NCI-H128 (cell line): ENCODE results near the gene SLC30A9.

Experiments
- DNase-seq: peaks from one replicate; lab custom pipeline; 2025; ENCODE audit not compliant: unreplicated experiment; lab: John Stamatoyannopoulos, UW

The SLC30A9 gene

DNA sequence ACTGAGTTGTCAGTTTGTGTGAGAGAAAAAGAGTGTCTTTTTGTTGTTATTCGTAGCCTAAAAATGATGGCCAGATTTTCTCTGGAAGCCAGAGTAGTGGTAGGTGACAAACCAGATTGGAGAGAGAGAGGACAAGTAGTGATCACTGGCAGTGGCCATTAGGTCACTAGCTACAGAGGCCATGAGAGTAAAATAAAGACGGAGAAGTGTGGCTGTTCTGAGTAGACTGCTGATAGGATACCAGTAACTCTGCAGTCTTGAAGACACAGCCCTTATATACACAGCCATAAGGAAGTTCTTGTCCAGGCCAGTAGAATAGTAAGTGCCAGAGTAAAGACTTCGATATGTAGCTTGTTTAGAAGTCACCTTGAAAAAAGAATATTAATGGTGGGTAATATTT lies 7.7 kb downstream of the SLC30A9 start:
- no peak for DNase-seq

DNA sequence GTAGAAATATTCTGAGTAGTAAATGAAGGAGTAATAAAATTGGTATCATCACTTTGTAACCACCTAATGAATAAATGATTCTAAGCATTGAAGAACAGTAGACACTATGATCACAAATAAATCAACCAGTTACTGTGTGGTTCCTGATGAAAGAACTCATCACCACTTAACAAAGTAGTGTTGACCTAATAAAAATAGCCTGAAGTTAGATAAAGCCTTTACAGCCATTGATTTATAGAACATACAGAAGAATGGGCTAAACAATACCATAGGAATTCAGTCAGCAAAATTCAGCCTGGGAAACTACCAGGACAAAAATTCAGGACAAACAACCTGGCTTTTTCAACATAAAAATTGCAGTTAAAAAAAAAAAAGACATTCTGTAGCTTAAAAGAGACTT lies 9.0 kb downstream of the SLC30A9 start:
- DNase-seq = no peak

DNA sequence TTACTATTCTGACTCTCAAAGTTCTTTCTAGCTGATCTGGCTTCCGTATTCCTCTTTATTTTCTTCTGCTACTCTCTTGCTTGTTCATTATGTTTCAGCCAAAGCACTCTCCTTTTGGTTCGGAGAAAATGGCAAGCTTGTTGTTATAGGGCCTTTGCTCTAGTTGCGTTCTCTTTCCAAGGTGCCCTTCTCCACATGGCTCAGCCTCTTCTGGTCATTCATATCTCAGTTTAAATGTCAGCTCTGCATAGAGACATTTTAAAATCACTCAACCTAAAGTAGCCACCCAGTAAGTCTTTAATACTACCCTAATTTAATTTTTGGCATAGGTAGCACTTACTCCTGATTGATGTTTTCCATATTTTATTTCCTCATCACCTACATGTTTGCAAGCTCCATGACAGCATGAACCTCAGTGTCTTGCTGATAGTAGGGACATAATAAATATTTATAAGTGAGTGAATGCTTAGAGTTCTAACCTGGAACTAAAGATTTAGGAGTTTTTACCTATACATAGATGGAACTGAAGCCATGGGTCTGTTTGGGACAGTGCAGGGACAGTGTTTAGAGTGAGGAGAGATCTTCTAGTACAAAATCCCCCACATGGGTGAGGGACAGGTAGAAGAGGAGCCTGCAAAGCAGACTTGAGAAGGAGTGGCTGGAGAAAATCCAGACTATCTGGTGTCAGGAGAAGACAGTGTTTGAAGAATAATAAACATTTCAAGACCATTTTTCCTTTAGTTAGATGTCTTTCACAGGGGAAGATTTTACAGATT lies 17.9 kb downstream of the SLC30A9 start:
- DNase-seq = no peak

DNA sequence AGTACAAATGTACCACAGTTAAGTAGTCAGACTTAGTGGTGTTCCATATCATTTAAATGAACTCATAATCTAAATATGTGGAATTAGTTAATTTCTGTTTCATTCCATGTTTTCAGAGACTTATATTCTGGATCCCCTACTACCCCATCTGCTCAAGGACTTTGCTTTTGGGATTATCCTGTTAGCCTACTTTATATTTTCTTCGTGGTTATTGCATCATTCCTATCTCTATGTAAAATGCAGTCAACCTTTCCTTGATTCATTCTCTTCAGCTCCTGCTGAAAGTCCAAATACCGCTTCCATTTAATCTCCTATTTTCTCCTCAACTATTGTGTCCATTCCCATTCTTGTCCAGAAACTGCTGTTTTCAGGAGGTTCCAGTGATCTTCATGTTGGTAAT lies 25.1 kb downstream of the SLC30A9 start:
- no peak for DNase-seq

DNA sequence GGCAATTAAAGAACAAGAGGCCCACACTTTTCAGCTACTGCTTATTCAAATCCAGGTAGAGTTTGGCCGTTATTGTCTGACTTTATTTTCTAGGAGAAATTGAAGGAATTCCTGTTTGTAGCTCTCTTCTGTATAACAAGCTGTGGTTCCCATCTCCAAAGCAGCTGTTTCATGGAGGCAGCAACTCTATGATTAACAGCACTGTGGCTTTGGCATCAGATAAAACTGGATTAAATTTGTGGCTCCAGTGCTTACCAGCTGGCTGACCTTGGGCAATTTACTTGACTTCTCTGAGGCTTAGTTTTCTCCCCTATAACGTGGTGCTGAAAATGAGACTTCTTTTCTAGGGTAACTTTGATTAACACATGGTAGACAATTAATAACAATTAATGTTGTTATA lies 28.1 kb downstream of the SLC30A9 start:
- DNase-seq = no peak

DNA sequence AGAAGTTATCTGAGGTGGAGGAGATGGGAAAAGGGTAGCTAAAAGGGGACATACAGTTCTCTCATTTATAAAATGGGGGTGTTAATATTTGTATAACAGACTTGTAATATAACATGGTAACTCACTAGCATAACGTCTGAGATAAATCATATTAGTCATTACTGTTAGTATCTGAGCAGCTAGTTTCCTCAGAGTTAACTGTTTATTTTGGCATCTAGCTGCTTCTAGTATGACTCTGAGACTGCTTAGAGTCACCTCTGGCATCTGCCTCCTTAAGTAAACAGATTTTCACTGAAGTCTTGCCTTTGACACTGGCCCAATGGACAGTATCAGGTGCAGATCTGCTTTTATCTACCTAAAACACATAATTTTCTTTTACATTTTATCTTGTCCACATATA lies 58.1 kb downstream of the SLC30A9 start:
- DNase-seq = no peak

DNA sequence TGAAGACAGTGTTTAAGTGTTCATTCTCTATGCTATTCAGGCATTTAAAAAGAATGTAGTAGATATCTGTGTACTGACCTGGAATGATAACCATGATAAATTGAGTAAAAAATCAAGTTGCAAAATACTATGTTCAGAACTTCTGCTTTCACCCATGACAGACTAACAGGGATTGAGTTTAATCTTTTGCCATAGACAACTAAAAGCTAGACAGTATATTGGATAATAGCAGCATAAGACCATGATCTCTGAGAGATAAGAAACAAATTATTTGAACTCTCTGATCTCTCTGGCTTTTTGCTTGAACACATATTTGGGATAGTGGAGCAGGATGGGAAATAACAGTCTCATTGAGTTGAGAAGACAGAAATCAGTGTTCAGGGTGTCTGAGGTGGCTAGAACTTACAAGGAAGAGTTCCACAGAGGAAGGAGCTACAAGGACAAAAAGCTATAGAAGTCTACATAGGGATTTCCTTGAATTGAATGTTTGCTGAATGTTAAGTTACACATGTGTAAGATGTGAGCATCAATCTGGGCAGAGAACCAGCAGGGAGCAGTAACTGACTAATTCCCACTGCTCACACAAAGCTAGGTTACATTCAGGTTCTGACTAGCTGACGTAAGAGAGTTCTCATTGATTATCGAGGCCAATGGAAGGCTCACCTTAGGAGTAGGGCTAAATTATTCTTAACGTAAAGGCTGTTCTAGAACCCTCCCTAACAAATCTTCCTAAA lies 60.4 kb downstream of the SLC30A9 start:
- no peak for DNase-seq

DNA sequence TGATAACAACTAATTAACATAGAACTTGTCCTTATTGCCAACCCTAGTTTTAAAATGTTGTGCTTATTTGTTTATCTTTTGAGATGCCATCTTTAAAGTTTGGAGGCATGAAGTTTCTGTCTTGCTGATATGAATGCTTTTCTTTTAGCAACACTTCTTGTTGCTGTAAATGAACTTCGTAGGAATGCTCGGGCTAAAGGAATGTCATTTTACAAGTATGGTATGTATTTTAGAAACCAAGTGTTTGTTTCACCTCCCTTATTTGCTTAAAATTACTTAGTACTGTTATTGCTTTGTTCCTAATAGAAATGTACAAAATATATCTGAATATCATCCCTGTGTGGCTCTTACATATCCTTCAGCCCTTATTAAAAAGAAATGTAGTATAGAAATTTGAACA lies 76.1 kb downstream of the SLC30A9 start:
- no peak for DNase-seq

DNA sequence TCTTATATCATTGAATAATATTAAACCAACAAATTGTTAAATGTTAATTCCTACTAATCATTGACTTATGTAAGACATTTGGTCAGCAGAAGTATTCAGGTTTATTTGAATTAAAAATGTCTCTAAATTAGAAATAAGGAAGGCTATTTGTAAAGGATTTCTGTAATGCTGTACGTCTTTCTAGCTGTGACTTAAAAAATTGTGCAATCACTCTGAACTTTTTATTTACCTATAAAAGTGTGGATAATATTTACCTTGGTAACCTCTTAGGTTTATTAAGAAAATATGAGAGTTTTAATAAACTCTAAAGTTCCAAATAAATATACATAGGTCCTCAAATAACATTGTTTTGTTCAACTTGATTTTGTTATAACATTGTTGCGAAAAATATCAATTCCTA lies 76.9 kb downstream of the SLC30A9 start:
- no peak for DNase-seq

DNA sequence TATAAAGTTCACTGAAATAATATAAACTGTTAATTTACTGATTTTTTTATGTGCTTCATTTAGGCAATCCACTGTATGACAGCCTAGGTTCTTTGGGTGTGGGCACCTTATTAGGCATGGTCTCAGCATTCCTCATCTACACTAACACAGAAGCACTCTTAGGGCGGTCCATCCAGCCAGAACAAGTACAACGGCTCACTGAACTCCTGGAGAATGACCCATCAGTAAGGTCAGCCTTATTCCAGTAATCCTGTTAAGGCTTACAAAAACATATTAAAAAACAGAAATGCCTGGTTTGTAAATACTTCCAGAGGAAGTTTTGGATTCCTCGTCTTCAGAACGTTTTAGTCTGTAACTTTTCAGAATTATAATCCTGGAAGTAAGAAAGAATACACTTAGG lies 80.1 kb downstream of the SLC30A9 start:
- no peak for DNase-seq

DNA sequence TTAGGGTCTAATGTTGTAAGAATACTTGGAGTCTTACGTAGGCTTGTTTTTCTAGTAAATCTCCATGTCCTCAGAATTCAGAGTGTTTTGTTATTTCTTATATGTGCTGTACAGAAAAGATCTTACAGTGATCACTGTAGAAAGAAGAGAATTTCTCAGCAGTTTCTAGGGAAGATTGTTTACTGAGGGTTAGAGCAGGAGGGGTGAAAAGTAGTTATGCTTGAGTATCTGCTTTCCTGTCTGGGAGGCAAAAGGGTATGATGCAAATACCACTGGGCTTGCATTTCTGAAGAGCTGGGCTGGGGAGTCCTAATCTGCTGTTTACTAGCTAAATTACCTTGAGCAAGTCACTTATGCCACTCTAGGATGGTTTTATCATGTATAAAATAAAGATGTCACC lies 84.0 kb downstream of the SLC30A9 start:
- DNase-seq = no peak

DNA sequence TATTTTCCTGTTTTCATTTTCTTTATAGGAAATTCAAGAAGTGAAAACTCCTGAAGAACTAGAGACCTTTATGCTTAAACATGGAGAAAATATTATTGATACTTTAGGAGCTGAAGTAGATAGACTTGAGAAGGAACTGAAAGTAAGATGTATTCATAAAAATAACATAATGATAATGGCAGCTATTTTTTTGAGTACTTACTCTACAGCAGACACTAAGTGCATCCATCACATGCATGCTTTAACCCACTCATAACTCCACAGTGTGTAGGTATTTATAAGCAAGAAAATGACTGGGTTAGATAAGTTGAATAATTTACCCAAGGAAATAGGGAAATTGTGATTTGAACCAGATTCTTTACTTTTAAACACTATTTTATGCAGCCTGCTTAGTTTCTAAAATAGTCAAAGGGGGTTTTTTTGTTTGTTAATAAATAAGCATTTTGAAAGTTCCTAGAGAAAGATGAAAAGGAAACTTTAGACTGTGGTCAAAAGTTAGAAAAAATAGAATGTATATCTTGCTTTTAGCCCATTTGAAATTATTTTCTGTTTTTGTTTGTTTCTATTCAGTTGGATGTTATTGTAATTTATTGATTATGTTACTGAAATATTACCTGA lies 88.0 kb downstream of the SLC30A9 start:
- DNase-seq = no peak

DNA sequence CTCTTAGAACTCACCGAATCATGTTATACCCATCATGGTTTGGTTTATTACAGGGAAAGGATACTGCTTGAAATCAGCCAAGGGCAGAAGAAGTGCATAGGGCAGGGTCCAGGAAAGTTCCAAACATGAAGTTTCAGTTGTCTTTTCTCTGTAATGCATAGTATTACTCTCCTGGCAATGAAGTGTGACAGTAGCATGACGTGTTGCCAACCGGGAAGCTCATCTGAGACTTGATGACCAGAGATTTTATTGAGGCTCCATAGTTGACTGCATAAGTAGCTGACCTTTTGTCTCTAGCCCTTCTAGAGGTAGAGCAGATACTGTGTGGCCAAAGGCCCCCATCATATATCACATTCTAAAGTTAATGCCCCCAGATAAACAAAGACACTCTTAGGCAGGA lies 90.0 kb downstream of the SLC30A9 start:
- no peak for DNase-seq

DNA sequence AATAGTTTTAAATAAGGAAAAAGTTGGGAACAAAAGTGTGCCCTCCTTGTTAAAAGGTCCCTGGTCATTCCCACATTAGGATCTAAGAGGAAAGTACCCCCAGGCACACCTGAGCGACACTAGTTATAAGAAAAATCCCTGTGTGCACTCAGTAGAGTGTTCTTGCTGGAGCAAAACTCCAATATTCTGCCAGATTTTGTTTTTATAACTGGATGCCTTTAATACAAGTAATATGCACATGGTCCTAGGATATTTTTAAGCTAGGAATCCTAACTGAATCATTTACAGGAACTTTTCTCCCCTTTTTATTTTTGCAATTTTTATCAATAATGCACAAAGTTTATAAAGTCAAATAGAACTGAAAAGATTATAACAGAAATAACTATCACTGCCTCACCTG lies 93.5 kb downstream of the SLC30A9 start:
- no peak for DNase-seq

DNA sequence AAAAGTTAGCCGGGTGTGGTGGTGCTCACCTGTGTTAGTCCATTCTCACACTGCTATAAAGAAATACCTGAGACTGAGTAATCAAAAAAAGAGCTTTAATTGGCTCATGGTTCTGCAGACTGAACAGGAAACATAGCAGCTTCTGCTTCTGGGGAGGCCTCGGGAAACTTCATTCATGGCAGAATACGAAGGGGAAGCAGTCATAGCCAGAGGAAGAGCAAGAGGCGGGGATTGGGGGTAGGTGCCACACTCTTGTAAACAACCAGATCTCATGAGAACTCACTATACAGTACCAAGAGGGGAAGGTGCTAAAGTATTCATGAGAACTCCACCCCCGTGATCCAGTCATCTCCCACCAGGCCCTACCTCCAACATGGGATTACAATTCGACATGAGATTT lies 98.1 kb downstream of the SLC30A9 start:
- no peak for DNase-seq

DNA sequence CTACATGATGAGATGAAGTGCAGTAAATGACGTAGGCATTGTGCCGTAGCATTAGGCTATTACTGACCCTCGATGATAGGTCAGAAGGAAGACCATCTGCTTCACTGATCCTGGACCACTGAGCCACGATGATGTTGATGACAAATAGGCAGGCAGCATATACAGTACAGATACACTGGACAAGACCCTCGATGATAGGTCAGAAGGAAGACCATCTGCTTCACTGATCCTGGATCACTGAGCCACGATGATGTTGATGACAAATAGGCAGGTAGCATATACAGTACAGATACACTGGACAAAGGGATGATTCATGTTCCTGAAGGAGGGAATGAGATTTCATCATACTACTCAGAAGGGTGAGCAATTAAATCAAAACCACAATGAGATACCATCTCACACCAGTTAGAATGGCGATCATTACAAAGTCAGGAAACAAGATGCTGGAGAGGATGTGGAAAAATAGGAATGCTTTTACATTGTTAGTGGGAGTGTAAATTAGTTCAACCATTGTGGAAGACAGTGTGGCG lies 111.2 kb downstream of the SLC30A9 start:
- DNase-seq = no peak

DNA sequence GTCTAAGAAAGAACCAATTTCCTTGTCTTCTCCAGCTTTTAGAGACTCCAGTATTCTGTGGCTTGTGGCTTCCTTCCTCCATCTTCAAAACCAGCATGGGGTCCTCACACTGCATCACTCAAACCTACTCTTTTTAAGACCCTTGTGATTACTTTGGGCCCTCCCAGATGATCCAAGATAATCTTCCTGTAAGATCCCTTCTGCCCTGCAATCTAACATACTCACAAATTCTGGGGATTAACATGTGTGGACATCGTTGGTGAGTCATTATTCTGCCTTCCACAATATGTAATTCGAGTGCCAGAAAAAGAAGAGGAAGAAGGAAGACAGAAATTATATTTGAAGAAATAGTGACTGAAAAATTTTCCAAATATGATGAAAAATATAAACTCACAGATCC lies 114.2 kb downstream of the SLC30A9 start:
- DNase-seq = no peak

DNA sequence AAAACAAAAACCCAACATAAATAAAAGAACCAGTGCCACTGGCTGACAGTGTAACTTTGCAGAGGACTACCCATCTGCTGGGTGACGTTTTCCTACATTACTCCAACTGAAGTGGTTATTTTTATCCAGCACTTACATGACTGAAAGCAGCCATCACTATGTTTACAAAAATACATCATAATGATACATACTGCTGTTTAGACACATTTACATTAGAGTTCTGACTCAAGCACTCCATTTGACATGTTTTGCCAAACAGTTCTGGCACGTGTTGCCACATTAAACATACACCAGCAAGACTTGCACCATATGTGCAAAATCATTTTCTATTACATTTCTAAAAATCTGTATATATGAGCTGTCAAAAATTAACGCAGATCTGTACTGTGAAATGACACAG lies 122.5 kb downstream of the SLC30A9 start:
- DNase-seq = no peak

DNA sequence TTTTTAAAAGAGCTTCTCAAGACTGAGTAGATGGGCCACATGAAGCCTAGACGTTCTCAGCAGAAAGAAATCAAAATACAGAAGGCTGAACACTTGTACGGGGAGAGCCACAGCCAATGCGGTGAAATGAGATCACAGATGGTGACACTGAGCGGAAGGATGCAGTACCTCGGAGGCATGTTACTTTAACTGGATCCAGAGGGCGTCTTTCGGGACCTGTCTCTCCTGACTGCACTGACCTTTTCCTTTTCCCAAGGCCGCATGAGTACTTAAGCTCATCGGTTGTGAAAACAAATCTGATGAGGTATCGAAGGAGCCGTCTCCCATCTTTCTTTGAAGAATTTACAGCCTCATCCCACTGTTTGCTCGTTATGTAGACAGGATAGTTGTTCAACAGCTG lies 129.6 kb downstream of the SLC30A9 start:
- DNase-seq = no peak

DNA sequence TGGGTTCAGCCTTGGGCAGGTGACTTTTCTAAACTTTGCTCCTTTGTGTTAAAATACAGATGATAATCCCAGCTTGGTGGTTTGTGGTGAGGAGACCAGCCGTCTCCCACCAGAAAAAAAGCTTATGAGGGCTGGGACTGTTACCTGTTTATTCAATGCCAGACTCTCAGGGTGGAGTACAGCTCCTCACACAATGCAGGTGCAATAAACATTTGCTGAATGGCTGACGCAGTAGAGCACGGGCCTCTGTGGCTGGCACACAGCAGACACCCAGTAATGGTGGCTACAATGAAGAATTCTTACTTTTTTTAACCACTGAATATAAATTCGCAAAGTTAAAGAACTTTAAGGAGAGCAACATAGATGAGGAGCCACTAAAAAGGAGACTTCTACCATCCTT lies 131.9 kb downstream of the SLC30A9 start:
- no peak for DNase-seq

DNA sequence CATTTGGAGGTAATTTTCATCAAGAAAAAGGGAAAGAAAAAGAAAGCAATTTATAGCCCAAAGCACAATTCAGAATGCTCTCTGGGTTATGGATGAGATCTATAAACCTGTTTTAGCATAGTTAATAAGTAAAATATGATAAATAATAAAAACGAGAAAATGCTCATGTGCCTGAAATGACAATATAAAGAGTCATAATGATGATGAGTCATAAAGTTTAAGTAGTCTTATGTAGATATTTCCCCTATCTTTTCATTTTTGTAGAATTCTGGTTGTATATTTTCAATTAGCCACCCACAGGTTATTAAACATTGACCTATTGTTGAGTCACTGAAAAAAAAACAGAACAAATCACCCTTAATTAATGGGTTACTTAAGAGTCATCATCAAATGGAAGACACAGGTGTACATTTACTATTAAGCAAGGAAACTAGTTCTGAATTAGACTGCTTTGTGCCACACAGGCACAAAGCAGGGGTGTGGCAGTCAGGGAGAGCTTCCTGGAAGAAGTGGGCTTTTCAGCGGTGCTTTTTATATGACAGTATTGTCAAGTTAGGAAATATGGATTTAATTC lies 132.8 kb downstream of the SLC30A9 start:
- DNase-seq = no peak

DNA sequence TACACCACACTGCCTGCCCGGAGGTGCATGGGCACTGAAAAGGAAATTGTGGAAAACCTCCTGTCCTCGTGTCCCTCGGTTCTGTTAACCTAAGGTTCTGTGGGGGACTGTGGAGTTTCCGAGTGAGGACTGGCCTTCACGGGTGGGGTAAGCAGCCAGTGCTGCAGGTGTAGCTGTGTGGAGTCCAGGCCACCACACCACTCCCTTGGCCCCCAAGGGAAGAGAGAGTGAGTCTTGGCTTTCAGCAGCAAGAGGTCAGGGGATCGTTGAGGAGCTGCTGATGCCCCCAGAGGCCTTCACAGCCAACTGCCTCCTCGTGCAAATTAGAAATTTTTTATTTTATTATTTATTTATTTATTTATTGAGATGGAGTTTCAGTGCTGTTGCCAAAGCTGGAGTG lies 141.8 kb downstream of the SLC30A9 start:
- DNase-seq = no peak
